NCI-H1436 (cell line): ENCODE data around the gene DHRS3.
"Not testable (repeated sequence)": the region's sequence is repeated elsewhere in the genome, so short reads cannot be mapped to it uniquely, and the experiment has no call there.

ENCODE experiments used
- DNase-seq: peaks from one replicate; lab custom pipeline; 2025; lab: John Stamatoyannopoulos, UW

Gene DHRS3

DNA sequence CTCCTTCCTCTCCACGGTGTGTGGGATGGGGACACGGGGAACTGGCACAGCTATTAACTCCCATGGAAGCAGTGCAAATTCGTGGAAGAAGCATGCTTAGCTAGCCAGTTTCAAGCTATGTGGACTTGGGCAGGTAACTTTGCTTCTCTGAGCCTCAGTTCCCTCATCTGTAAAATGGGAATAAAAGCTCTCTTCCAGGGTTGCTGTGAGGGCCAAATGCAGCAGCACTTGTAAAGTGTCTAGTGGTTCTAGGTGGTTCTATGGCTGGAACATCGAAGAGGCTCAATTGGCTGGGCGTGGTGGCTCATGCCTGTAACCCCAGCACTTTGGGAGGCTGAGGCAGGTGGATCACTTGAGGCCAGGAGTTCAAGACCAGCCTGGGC, 43.3 kb downstream of the DHRS3 start:
- DNase-seq = no peak

DNA sequence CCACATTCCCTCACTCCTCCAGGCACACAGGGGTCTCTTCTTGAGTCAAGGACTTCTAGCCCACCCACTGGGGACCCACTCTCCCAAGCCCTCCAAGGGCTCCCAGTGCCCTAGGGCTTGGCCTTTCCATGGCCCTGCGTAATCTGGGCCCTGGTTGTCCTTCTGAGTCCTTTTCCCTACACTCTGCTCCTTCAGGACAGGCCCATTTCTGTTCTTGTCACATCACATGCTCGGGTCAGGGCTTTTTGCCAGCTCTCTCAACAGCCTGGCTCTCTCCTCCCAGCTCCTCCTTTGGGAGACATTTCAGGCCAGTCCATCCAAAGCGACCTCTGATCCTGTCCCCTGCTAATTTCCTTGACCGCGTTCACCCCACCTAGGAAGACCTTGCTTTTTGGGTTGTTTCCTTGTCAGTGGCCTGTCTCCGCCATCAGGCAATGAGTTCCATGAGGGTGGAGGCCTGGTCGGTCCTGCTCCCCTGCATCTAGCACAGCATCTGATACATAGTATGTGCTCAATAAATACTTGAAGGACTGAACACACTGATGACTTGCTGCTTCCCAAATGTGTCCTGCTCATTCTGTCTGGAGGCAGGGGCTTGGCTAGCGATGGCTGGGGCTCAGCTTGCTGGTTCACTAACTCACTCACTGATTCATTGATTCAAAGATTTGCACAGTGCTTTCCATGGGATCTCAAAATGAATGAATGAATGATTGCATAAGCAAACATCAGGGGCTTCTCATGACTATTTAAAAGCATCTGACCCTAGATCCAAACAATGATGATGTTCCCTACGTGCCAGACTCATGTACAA, 44.8 kb downstream of the DHRS3 start:
- DNase-seq = no peak

DNA sequence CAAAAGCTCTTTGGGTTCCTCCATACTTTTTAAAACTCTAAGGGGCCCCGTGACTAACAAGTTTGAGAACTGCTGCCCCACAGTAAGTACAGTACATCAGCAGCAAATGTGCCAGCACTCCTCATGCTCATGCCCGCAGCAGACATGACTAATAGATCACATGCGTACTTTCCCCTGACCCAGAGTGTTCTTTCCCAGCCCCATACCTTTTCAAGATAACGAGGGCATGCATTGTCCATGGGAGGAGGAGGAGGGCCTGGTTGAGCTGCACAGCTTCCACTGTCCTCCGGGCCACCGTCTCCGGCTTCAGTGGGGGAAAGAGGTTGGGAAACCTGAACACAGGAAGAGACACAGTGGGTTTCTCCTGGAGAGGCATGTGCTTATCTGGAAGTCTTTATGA, 45.5 kb downstream of the DHRS3 start:
- DNase-seq = no peak

DNA sequence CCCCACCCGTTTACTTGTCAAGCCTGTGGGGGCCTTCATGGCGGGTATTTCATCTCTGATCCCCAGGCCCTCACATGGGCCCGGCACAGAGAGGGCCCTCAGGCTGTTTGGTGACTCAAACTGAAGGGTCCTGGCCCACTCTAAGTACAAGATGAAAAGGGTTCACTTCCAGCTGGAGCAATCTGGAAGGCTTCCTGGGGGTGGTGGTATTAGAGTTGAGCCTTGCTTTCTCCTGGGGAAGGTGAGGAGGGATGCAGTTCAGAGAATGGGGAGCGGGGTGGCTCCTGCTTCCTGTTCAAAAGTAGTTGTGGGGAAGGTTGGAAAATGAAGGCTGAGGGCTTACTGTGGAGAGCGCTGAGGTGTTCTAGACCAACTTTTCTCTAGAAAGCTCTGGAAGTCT, 47.7 kb downstream of the DHRS3 start:
- no peak for DNase-seq

DNA sequence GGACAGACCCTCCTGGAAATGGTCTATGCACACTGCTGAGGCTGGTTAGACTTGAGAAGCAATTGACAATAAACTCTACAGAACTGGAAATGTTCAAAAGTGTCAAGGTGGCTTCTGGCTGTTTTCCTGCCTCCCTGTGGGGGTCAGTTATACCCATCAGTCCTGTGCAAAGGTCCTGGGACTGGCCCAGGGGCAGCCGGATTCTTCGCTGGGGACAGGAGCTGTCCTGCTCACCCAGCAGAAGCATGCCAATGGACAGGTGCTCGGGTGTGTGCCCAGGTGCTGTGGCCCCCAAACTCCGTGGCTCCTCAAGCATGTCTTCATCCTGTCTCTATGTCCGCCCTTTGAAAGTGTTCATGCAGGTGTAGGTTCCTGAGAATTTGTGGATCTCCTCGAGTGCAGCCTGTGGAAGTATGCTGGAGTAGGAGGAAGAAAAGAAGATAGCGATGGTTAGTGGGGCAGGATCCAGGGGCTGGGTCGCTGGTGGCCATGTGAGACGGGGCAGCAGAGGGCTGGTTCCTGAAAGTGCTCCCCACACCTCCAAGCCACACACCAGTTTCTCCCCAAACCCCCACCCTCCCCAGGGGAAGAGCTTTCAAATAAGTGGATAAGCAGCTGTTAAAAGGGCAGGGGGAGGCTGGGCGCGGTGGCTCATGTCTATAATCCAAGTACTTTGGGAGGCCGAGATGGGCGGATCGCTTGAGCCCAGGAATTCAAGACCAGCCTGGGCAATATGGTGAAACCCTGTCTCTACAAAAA, 49.8 kb downstream of the DHRS3 start:
- no peak for DNase-seq

DNA sequence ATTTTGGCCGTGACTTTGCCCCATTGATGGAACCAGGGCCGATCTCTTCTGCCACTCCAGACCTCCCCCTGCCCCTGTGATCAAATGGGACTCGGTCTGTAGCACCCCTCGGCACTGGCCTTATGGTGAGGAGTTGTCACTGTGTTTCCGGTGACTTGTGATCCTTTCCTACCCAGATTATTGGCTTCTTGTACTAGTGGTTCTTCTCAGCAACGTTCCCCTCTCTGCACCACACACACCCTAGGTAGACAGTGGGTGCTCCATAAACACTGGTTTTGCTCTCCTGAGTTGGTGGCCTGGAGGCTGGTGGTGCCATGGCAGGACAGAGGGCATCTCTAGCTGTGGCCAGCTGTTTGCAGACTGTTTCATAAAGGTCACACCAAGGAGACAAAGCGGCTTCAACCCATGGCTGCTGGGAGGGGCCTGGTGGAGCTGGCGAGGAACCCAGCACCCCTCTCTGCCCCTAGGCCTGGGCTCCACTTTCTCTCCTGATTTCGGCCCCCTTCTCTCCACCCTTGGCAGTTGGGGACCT, 50.7 kb downstream of the DHRS3 start:
- DNase-seq = no peak

DNA sequence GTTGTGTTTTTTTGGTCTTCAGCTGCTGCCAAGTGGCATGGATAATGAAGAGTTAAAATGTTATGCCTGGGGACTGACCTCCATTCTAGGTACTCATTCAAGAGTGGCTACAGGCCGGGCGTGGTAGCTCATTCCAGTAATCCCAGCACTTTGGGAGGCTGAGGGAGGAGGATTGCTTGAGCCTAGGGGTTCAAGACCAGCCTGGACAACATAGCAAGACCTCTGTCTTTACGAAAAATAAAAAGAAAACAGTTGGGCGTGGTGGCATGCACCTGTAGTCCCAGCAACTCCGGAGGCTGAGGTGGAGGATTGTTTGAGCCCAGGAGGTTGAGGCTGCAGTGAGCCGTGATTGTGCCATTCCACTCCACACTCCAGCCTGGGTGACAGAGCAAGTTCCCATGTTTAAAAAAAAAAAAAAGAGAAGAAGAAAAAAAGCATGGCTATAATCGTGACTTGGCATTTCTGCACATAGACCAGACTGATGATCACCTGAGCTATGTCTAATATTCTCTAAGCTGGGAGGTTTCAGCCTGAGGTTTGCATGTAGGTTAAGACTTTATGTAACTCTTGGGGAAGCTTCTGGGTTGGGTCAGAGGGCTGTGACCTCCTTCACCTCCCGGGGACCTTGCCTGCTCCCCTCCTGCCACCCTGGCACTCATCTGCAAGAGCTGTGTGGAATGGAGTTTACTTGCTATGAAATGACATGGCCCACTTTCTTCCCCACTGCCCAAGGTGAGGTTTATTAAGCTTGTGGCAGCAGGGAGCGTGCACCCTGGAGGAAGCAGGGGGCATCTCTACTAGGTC, 51.3 kb downstream of the DHRS3 start:
- DNase-seq = no peak

DNA sequence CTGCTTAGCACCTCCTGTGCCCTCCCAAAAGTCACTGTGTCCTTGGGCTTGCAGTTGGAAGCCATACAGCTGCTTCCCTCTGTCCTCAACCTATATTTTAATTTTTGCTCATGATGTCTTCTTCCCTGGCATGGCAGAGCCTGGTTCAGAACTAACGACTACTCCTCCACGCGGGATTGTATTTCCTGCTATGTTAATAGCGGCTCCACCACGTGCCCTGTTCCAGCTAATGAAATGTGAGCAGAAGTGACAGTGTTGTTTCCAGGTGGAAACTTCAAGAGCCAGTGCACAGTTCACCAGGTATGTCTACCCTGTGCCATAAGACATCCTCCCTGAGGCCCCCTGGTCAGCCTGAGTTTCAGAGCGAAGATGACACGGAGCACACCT, 52.1 kb downstream of the DHRS3 start:
- no peak for DNase-seq

DNA sequence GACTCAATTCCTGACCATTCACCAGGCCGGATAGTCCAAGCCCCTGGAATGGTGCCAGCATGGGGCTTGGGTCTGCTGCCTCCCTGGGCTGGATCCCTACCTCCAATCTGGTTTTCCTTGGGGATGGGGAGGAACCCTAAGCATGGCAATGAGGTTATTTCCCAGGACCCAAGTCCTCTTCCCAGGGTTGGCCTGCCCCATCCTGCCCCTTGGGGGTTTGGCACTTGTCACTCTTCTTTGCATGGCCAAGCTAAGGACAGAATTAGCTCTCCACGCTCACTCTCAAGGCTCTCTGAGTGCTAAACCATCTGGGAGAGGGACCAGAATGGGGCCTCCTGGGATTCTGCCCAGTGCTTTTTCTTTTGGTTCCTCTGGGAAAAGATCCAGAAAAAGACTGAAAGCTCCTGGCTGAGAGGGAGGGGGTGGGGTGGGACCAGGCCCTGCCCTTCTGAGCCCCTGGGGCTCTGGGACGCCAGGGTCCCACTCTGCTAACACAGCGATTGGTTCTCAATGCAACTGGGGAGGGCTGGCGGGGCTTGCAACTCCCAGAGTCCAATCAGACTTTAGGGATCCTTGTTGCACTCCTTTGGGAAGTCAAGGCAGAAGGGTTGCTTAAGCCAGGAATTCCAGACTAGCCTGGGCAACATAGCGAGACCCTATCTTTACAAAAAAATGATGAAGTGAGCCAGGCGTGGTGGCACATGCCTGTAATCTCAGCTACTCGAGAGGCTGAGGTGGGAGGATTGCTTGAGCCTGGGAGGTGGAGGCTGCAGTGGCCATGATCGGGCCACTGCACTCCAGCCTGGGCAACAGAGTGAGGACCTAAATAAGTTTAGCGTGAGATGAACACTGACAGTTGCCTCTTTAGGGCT, 52.7 kb downstream of the DHRS3 start:
- no peak for DNase-seq

DNA sequence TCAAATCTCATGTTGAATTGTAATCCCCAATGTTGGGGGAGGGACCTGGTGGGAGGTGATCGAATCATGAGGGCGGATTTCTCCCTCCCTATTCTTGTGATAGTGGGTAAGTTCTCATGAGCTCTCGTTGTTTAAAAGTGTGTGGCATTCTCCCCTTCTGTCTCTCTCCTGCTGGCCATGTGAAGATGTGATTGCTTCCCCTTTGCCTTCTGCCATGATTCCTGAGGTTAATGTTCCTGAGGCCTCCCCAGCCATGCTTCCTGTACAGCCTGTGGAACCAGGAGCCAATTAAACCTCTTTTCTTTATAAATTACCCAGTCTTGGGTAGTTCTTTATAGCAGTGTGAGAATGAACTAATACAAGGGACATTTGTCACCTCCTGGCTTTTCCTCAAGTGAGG, 53.8 kb downstream of the DHRS3 start:
- DNase-seq = not testable (repeated sequence)

DNA sequence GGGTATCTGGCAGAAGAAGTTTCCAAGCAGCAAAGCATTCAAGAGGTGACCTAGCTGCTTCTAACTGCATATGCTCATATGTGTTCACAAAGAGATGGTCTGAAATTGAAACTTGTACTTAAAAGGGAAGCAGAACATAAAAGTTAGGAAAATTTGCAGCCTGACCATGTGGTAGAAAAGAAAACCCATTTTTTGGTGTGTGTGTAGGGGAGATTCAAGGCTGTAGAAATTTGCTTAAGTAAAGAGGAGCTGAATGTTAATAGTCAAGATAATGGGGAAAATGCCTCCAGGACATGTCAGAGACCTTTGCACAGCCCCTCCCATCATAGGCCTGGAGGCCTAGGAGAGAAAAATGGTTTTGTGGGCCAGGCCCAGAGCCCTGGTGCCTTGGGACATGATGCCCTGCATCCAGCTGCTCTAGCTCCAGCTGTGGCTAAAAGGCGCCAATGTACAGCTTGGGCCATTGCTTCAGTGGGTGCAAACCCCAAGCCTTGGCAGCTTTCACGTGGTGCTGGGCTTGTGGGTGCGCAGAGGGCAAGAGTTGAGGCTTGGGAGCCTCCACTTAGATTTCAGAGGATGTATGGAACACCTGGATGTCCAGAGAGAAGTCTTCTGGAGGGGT, 54.9 kb downstream of the DHRS3 start:
- no peak for DNase-seq

DNA sequence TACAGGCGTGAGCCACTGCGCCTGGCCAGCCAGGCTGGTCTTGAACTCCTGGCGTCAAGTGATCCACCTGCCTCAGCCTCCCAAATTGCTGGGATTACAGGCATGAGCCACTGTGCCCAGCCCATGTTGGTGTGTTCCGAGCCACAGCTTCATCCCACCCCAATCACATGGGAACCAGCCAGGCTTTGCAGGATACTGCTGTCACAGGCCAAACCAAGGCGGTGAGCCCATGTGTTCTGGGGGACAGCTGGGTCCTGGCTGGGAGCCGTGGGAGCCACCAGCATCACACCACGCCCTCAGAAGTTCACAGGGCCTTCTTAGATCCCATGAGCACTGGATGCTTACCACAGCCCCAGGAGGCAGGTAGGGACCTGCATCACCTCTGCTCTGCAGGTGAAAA, 56.9 kb downstream of the DHRS3 start:
- no peak for DNase-seq

DNA sequence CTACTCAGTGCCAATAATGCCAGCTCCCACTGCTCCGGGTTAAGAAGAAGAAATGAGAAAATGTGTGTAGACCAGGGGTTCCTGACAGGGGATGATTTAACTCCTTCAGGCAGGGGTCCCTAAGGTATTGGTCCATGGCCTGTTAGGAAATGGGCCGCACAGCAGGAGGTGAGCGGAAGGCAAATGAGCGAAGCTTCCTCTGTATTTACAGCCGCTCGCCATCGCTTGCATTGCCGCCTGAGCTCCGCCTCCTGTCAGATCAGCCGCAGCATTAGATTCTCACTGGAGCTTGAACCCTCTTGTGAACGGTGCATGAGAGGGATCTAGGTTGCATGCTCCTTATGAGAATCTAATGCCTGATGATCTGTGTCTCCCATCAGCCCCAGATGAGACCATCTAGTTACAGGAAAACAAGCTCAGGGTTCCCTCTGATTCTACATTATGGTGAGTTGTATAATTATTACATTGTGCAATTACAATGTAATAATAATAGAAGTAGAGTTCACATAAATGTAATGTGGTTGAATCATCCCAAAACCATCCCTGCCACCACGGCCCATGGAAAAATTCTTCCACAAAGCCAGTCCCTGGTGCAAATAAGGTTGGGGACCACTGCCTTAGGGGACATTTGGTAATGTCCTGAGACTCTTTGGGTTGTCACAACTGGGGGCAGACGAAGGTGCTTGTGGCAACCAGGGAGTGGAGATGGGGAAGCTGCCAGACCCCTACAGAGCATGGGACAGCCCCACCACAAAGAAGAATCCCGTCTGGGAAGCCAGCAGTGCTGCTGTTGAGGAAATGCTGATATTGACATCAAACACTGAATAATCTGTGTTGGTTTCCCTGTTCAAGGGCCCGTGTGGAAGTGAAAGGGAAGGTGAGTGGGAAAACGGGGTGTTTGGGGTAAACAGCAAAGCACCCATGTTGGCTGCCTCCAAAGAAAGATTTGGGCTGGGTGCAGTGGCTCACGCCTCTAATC, 60.8 kb downstream of the DHRS3 start:
- DNase-seq = no peak

DNA sequence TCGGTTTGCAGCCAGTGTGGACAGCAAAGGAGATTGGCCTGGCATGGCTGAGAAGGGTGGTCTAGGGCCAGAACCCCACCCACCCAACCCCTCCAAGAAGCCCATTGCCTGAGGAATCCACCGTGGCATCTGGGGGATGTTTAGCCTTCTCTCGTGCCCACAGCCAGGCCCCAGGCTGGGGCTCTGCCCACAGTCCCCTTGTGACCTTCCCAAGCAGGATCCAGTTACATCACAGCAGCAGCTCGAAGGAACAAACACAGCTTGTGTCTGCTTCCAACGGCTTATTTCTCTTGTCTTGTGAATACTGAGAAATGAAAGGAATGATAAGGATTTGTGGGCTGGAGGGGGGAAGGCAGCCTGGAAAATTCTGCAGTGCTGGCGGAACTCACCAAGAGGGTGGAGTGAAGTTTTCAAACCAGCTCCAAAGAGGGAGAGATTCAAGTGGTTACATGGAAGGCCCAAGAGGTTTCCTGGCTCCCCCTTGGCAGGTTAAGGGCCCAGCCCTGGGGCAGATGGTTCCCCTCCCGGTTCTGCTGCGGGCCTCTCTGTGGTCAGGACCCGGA, 61.6 kb downstream of the DHRS3 start:
- DNase-seq = no peak

DNA sequence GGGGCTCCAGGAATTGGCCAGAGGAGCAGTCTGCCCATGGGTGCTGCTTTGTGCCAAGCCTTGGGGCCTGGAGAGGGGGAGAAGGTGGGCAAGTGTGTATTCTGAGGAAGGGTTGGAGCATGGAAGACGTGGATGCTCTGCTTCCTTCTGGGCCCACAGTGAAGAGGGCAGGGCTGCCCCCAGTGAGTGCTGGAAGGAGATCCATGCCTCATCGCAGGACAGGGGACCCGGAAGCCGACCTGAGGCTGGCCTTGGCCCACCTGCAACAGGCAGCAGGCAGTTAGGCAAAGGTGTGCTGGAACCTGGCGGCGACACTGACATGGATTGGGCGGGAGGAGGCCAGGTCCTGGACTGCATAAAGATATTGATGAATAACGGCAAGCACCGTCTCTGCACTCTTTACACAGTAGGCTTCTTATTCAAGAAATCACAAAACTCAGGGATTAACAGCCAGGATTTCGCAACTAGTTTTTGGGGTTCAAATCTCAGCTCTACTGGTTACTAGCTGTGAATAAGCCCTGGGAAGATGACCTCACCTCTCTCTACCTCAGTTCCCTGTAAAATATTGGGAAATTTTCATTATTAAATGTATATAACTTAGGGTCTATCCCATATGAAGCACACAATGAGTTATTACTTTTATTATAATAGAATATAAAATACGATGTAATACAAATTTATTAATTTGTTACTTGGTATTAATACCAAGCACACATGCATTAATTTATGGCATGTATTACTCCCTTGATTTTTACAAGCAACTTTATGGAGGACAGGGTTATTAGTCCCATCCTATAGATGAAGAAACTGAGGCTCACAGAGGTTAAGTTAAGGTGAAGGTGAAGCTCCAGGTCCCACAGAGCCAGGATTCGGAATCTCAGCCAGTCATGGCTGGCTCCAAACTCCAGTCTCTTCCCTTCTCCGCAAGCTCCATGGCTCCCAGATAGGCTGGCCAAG, 62.3 kb downstream of the DHRS3 start:
- no peak for DNase-seq

DNA sequence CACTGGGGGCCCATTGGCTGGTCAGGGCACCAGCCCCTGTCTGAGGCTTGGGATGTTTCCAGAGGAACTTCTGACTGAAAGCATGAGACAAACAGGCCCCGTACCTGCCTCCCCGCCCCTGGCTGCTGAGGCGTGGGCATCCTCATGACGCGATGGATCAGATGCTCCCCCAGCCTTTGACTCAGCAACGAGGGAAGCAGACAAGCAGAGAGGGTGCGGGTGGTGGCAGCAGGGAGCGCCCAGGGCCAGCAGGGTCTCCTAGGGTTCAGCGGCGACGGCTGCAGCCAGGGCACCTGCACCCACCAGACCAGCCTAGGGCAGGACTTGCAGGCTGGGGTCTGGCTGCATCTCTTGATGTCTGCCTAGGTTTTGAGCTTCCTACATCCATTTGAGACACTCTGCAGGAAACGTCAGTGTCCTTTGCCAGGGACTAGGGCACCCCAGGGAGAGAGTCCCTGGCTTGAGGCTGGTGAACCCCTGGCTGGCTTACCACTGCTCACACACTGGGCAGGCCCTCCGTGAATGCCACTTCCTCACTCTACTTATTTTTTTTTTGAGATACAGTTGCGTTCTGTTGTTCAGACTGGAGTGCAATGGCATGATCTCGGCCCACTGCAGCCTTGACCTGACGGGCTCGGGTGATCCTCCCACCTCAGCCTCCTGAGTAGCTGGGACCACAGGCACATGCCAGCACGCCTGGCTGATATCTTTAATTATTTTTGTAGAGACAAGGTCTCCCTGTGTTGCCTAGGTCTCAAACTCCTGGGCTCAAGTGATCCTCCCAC, 63.3 kb downstream of the DHRS3 start:
- no peak for DNase-seq

DNA sequence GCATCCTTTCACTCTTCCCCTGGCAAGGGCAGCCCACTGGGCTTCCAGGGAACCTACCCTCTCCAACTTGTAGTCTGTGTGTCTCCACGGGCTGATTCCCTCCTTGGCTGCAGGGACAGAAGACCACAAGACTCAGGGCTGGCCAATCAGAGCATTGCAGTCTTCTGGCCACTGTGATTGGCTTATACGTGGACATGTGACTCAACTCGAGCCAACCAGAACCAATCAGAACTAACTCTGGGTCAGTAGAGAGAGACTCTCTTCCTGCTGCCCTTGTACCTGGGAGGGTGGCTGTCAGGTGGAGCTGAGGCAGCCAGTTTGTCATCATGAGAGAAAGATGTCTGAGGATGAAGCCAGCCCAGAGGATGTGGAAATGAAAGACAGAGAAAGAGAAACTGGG, 64.0 kb downstream of the DHRS3 start:
- DNase-seq = no peak
